Panc1 (cell line): ENCODE measurements around the gene IGF2R. TPM values are rescaled to one million over a fixed set of nuclear protein-coding genes. Genes with fewer than 3 reads are reported as not detected.

ENCODE experiments used
- ATAC-seq: fragments of 200-7000 bp; cut with Tn5 transposase; 2 replicates; pipeline ENCODE4 v1.9.1; 2020; ENCODE audit warnings: mild to moderate bottlenecking, moderate library complexity
- BruUV-seq: library from RNA; stranded (reverse); fragments of 400-500 nt; replicated peaks from 2 replicates; lab custom pipeline; 2021; lab: Mats Ljungman, UMichigan
- CTCF ChIA-PET: fragments of 300-600 bp; sonication (Branson Sonifier 250); formaldehyde crosslinking; loops from one replicate; lab custom pipeline; 2022; ENCODE audit warnings: antibody characterized with exemption; lab: Charles Lee
- POLR2A ChIA-PET: fragments of 300-600 bp; sonication (Branson Sonifier 250); formaldehyde crosslinking; loops from one replicate; lab custom pipeline; 2022; ENCODE audit warnings: antibody characterized with exemption; lab: Charles Lee
- DNase-seq: peaks from one replicate; pipeline ENCODE4 v3.0.0-alpha.2; 2010; ENCODE audit warnings: low read depth, low spot score
- H3K27ac ChIP-seq: 2 replicates; pipeline ENCODE4 v1.5.1; 2011; ENCODE audit warnings: mild to moderate bottlenecking, low read length, inconsistent platforms
- H3K27me3 ChIP-seq: fragments of 200-500 bp; sonication (Bioruptor generic); 2 replicates; pipeline ENCODE4 v1.6.0; 2014; ENCODE audit warnings: low read length, inconsistent platforms; ENCODE audit not compliant: control insufficient read depth, insufficient read depth
- H3K36me3 ChIP-seq: fragments of 200-500 bp; sonication (Bioruptor generic); 2 replicates; pipeline ENCODE4 v1.5.1; 2014; ENCODE audit warnings: inconsistent platforms, mild to moderate bottlenecking, low read length, moderate library complexity; ENCODE audit not compliant: control insufficient read depth, insufficient read depth
- H3K4me1 ChIP-seq: 2 replicates; pipeline ENCODE4 v1.5.1; 2011; ENCODE audit warnings: inconsistent platforms, mild to moderate bottlenecking, low read length, moderate library complexity; ENCODE audit not compliant: control insufficient read depth, insufficient read depth
- H3K4me3 ChIP-seq, 2 experiments: 2 replicates each; pipeline ENCODE4 v1.5.1; 2011 to 2012; ENCODE audit warnings: low read depth in 2 of 2, low read length in 2 of 2, mild to moderate bottlenecking in 2 of 2, inconsistent platforms in 1 of 2, moderate library complexity in 1 of 2
- H3K9me3 ChIP-seq: fragments of 200-500 bp; sonication (Bioruptor generic); 2 replicates; pipeline ENCODE4 v1.5.1; 2014; ENCODE audit warnings: low read depth, mild to moderate bottlenecking, inconsistent platforms, low read length, moderate library complexity; ENCODE audit not compliant: control insufficient read depth, insufficient read depth
- POLR2AphosphoS5 ChIP-seq: IDR thresholded peaks from 2 replicates; pipeline ENCODE4 v1.6.1; 2012; ENCODE audit warnings: mild to moderate bottlenecking, low read depth, low read length, moderate library complexity
- SIN3A ChIP-seq: IDR thresholded peaks from 2 replicates; pipeline ENCODE4 v1.6.1; 2012; ENCODE audit warnings: low read depth, mild to moderate bottlenecking, low read length, moderate library complexity, borderline replicate concordance; ENCODE audit not compliant: insufficient read depth
- TCF7L2 ChIP-seq: IDR thresholded peaks from 2 replicates; pipeline ENCODE4 v1.6.1; 2011; ENCODE audit warnings: mild to moderate bottlenecking, low read depth, low read length, inconsistent platforms
- in situ Hi-C: cut with HindIII; loops from 2 replicates; pipeline ENCODE4 v1.10.0; 2016; ENCODE audit warnings: low sequenced_read_pairs, low pct_unique_long_range_greater_than_20kb
- intact Hi-C: fragments of 100-400 bp; cut with micrococcal nuclease; formaldehyde crosslinking; loops from one replicate; pipeline ENCODE4 v1.10.0; 2022; ENCODE audit not compliant: unreplicated experiment
- total RNA-seq: library from RNA; stranded (reverse); gene quantifications from one replicate; pipeline ENCODE4 v1.2.1, GENCODE V29; 2021; ENCODE audit not compliant: unreplicated experiment
- TF ChIP-seq, protein P1 (sequence below): fragments of 450-650 bp; IDR thresholded peaks from 2 replicates; pipeline ENCODE4 v1.5.1; 2017; ENCODE audit warnings: mild to moderate bottlenecking
- TF ChIP-seq, protein P2 (sequence below), 2 experiments: IDR thresholded peaks; 2 replicates each; pipeline ENCODE4 v1.6.1; 2011 to 2012; ENCODE audit warnings: low read depth in 2 of 2, control low read depth in 1 of 2, low read length in 1 of 2, mild to moderate bottlenecking in 1 of 2, moderate library complexity in 1 of 2; ENCODE audit not compliant: insufficient read depth in 1 of 2

IGF2R gene
- total RNA-seq, 1 experiment from 2014 or later: 163 TPM

DNA sequence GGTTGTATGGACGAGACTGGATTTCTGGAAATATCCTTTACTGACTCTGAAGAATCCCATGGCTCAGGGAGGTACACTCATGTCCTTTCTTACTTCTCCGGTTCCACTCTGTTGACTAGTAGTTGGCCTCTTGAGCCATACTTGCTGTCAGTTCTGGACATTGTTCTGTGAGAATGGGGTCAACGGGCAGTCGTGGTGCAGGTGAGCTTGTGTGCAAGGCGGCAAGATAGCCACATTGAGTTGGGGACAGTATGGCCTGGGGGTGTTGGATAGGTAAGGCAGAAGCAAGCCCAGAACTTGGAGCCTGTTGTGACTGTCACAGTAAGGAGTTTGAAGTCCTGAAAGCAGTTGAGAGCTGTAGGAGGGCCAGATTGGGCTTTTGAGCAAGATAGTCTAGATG lies 139.2 kb downstream of the IGF2R start:
- H3K4me3 ChIP-seq: no peak overlapping the region
- no peak for ATAC-seq
- BruUV-seq: no TSS peak
- ChIA-PET CTCF (no interaction called here), POLR2A (no interaction called here)
- TF ChIP-seq SIN3A: no peak
- no peak for TF ChIP-seq POLR2AphosphoS5
- TF ChIP-seq, protein P1, sequence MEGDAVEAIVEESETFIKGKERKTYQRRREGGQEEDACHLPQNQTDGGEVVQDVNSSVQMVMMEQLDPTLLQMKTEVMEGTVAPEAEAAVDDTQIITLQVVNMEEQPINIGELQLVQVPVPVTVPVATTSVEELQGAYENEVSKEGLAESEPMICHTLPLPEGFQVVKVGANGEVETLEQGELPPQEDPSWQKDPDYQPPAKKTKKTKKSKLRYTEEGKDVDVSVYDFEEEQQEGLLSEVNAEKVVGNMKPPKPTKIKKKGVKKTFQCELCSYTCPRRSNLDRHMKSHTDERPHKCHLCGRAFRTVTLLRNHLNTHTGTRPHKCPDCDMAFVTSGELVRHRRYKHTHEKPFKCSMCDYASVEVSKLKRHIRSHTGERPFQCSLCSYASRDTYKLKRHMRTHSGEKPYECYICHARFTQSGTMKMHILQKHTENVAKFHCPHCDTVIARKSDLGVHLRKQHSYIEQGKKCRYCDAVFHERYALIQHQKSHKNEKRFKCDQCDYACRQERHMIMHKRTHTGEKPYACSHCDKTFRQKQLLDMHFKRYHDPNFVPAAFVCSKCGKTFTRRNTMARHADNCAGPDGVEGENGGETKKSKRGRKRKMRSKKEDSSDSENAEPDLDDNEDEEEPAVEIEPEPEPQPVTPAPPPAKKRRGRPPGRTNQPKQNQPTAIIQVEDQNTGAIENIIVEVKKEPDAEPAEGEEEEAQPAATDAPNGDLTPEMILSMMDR: no peak
- no peak for TF ChIP-seq TCF7L2
- TF ChIP-seq, protein P2, sequence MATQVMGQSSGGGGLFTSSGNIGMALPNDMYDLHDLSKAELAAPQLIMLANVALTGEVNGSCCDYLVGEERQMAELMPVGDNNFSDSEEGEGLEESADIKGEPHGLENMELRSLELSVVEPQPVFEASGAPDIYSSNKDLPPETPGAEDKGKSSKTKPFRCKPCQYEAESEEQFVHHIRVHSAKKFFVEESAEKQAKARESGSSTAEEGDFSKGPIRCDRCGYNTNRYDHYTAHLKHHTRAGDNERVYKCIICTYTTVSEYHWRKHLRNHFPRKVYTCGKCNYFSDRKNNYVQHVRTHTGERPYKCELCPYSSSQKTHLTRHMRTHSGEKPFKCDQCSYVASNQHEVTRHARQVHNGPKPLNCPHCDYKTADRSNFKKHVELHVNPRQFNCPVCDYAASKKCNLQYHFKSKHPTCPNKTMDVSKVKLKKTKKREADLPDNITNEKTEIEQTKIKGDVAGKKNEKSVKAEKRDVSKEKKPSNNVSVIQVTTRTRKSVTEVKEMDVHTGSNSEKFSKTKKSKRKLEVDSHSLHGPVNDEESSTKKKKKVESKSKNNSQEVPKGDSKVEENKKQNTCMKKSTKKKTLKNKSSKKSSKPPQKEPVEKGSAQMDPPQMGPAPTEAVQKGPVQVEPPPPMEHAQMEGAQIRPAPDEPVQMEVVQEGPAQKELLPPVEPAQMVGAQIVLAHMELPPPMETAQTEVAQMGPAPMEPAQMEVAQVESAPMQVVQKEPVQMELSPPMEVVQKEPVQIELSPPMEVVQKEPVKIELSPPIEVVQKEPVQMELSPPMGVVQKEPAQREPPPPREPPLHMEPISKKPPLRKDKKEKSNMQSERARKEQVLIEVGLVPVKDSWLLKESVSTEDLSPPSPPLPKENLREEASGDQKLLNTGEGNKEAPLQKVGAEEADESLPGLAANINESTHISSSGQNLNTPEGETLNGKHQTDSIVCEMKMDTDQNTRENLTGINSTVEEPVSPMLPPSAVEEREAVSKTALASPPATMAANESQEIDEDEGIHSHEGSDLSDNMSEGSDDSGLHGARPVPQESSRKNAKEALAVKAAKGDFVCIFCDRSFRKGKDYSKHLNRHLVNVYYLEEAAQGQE (IDR thresholded peaks at IDR 0.05; ENCODE audit: insufficient read depth in 1 of 2, low read depth in 2 of 2, low read length in 1 of 2): no peak
- H3K36me3 ChIP-seq: peaks cover 2% of the 10 kb centered on the region; the same call in 1 of the 2 replicates
- H3K4me1 ChIP-seq: no peaks in the 10 kb centered on the region
- H3K27ac ChIP-seq: no peak overlapping the region
- in situ Hi-C loops (no loop called here), intact Hi-C loops (loop anchor here (10.0 kb wide), 1 partner anchor 243 kb away; no protein-coding TSS in a partner anchor)
- no peaks in the 10 kb centered on the region for H3K9me3 ChIP-seq
- DNase-seq: no peak
- H3K27me3 ChIP-seq: no peaks in the 10 kb centered on the region

DNA sequence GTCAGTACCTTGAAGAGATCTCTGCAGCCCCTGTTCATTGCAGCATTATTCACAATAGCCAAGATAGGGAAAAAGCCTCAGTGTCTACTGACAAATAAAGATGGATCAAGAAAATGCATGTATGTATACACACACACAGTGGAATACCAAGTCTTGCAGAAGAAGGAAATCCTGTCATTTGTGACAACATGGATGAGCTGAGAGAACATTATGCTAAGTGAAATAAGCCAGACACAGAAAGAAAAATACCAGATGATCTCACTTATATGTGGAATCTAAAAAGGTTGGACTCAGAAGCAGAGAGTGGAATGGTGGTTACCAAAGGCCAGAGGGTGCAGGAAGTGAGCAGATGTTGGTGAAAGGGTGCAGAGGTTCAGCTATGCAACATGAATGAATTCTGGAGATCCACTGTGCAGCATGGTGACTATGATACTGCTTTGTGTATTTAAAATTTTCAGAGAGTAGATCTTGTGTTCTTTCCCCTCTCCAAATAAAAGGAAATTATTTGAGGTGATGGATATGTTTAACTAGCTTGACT lies 141.8 kb downstream of the IGF2R start:
- H3K4me3 ChIP-seq: no peak overlapping the region
- H3K9me3 ChIP-seq: no peaks in the 10 kb centered on the region
- in situ Hi-C loops: no loop called here
- CTCF ChIA-PET: no interaction called here
- H3K4me1 ChIP-seq: no peaks in the 10 kb centered on the region
- DNase-seq: no peak
- no peak for ATAC-seq
- TF ChIP-seq TCF7L2: no peak
- TF ChIP-seq SIN3A: no peak
- TF ChIP-seq, protein P1: no peak
- TF ChIP-seq, protein P2 (IDR thresholded peaks at IDR 0.05; ENCODE audit: insufficient read depth in 1 of 2, low read depth in 2 of 2, low read length in 1 of 2): no peak
- TF ChIP-seq POLR2AphosphoS5: no peak
- H3K27me3 ChIP-seq: no peaks in the 10 kb centered on the region
- intact Hi-C loops: no loop called here
- POLR2A ChIA-PET: no interaction called here
- no peak overlapping the region for H3K27ac ChIP-seq
- TSS peak; percentile 18 for BruUV-seq
- H3K36me3 ChIP-seq: no peaks in the 10 kb centered on the region; the same call in 1 of the 2 replicates
